ENCODE data around the gene SFXN2.

SFXN2 gene

GRCh38 chr10:102773320-102773719, 58.9 kb downstream of the SFXN2 start:
- DNase-seq (ENCODE audit: low spot score), result no peak
- ChIA-PET CTCF (interaction anchor here (0.7 kb wide), 1 partner anchor 205 kb away, joined by 3 read pairs; no protein-coding TSS in a partner anchor), POLR2A (ENCODE audit: low non-redundant PET) (no interaction called here)
- TF ChIP-seq CTCF (conservative IDR thresholded peaks at IDR 0.05; ENCODE audit: low read depth), result no peak
- no peak overlapping the region; the same call in 1 of the 2 replicates for H3K27ac ChIP-seq

- ChIA-PET CTCF (no interaction called here), POLR2A (ENCODE audit: low non-redundant PET) (no interaction called here)
- peak overlapping the region; percentile 99 for H3K27ac ChIP-seq
- no peak for DNase-seq (ENCODE audit: low spot score)
- TF ChIP-seq CTCF (conservative IDR thresholded peaks at IDR 0.05; ENCODE audit: low read depth), result no peak
Observed at GRCh38 chr10:102773986-102774385, 59.5 kb downstream of the SFXN2 start.

- H3K27ac ChIP-seq, result peak overlapping the region; percentile 99
- no peak for TF ChIP-seq CTCF (conservative IDR thresholded peaks at IDR 0.05; ENCODE audit: low read depth)
- POLR2A ChIA-PET (ENCODE audit: low non-redundant PET), result no interaction called here
- no peak for DNase-seq (ENCODE audit: low spot score)
- CTCF ChIA-PET, result interaction anchor here (0.6 to 0.8 kb wide), 2 partner anchors 35 to 37 kb away, joined by 4 to 5 read pairs; no protein-coding TSS in a partner anchor
Observed at GRCh38 chr10:102775201-102775934, 60.9 kb downstream of the SFXN2 start.

GRCh38 chr10:102775935-102776669, 61.7 kb downstream of the SFXN2 start:
- ChIA-PET CTCF (interaction anchor here (0.8 kb wide), 1 partner anchor 37 kb away, joined by 5 read pairs; no protein-coding TSS in a partner anchor), POLR2A (ENCODE audit: low non-redundant PET) (interaction anchor here (1.0 kb wide), 1 partner anchor 32 kb away, joined by 3 read pairs; the partner anchor contains the start of gene WBP1L)
- DNase-seq (ENCODE audit: low spot score), result peak; percentile 51
- H3K27ac ChIP-seq, result peak overlapping the region; percentile 99
- no peak for TF ChIP-seq CTCF (conservative IDR thresholded peaks at IDR 0.05; ENCODE audit: low read depth)

- CTCF ChIA-PET, result interaction anchor here (0.6 to 0.7 kb wide), 2 partner anchors 12 to 104 kb away, joined by 5 read pairs; no protein-coding TSS in a partner anchor
- peak overlapping the region; percentile 99 for H3K27ac ChIP-seq
- no peak for TF ChIP-seq CTCF (conservative IDR thresholded peaks at IDR 0.05; ENCODE audit: low read depth)
- POLR2A ChIA-PET (ENCODE audit: low non-redundant PET), result interaction anchor here (0.6 to 1.0 kb wide), 2 partner anchors 12 to 33 kb away, joined by 3 to 4 read pairs; partner anchors contain the start of gene WBP1L
- DNase-seq (ENCODE audit: low spot score), result peak; percentile 97
Observed at GRCh38 chr10:102776779-102777456, 62.5 kb downstream of the SFXN2 start.

All from RWPE1 (cell line).